Measurements from ENCODE around the gene DRG2. TPM values are rescaled to one million over a fixed set of nuclear protein-coding genes. Genes with fewer than 3 reads are reported as not detected.

The DRG2 gene
- total and polyA plus RNA-seq, 2 of the 4 experiments (the other 2 are of a cell fraction): 43.6 to 45.1 TPM

DNA sequence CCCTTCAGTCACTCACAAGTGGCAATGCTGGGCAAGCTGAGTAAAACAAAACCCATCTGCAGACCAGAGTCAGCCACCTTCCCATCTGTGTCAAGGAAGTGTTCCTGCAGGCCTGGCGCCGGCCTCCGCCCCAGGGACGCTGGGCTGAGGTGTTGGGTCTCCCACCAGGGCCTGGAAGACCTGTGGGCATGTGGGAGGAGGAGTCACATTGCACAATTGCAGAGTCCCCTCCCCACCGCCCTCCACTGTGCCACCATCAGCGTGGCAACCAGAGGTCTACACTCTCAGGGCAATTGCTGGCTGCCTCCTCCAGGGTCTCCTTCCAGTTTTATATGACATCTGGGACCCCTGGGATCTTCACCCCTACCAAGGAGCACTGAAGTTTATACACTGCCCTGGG is 17.8 kb downstream of the DRG2 start:
- no peak for DNase-seq
- no peak overlapping the region for H3K4me2 ChIP-seq (ENCODE audit: low read depth, low read length)
- ChIA-PET POLR2A (ENCODE audit: unreplicated experiment) (no interaction called here), CTCF (no interaction called here)
- no peak overlapping the region for H2BK5ac ChIP-seq (ENCODE audit: low read depth, low read length, poor library complexity, severe bottlenecking)
- no peak overlapping the region for H4K5ac ChIP-seq (ENCODE audit: low read depth, low read length)
- H3K18ac ChIP-seq (ENCODE audit: low read depth, low read length): no peak overlapping the region
- H2AFZ ChIP-seq (replicated peaks; ENCODE audit: low read length, poor library complexity): no peak overlapping the region
- no peaks in the 10 kb centered on the region for H3K79me1 ChIP-seq (ENCODE audit: low read depth in 1 of 2, low read length in 2 of 2)
- H4K20me1 ChIP-seq (ENCODE audit: insufficient read depth, low read length): no peaks in the 10 kb centered on the region
- H4K8ac ChIP-seq (ENCODE audit: low read depth in 2 of 2, low read length in 2 of 2): no peak overlapping the region
- no peak for ATAC-seq (ENCODE audit: low read depth)
- peaks cover 48% of the 10 kb centered on the region for H3K36me3 ChIP-seq (ENCODE audit: control insufficient read depth, insufficient read depth, low read length)
- H4K91ac ChIP-seq (ENCODE audit: insufficient read depth, low read depth, low read length): no peak overlapping the region
- dilution Hi-C loops (cut with HindIII; ENCODE audit: low sequenced_read_pairs, unreplicated experiment) (no loop called here), intact Hi-C loops (cut with micrococcal nuclease) (no loop called here), in situ Hi-C loops (cut with MboI; ENCODE audit: low sequenced_read_pairs) (no loop called here)
- no peaks in the 10 kb centered on the region for H3K27me3 ChIP-seq (ENCODE audit: control insufficient read depth, insufficient read depth, low read length)
- no peak overlapping the region for H3K9ac ChIP-seq (ENCODE audit: low read depth, low read length)
- WGBS, 2 experiments (ENCODE audit: extremely low coverage in 2 of 2, insufficient read length in 1 of 2): no CpG with 5 or more reads among the region's 6 CpGs
- H3K9me3 ChIP-seq (ENCODE audit: control insufficient read depth, insufficient read depth, low read length): no peaks in the 10 kb centered on the region
- H2AK5ac ChIP-seq (ENCODE audit: low read depth, low read length): no peak overlapping the region
- H3K4me1 ChIP-seq (ENCODE audit: control insufficient read depth, insufficient read depth, low read length): no peaks in the 10 kb centered on the region
- TF ChIP-seq SMC3 (IDR thresholded peaks at IDR 0.05; ENCODE audit: low read depth, low read length) (no peak), NFE2L2 (IDR thresholded peaks at IDR 0.05; ENCODE audit: low read depth, low read length) (no peak), POLR2A (IDR thresholded peaks at IDR 0.05; ENCODE audit: low read depth, low read length) (no peak), MAZ (IDR thresholded peaks at IDR 0.05; ENCODE audit: borderline replicate concordance, low read depth, low read length) (no peak), RFX5 (IDR thresholded peaks at IDR 0.05; ENCODE audit: low read depth, low read length) (no peak), CHD1 (IDR thresholded peaks at IDR 0.05; ENCODE audit: low read depth, low read length) (no peak), FOS (IDR thresholded peaks at IDR 0.05; ENCODE audit: low read depth, low read length) (no peak), RCOR1 (IDR thresholded peaks at IDR 0.05; ENCODE audit: insufficient replicate concordance, low read length) (no peak), CEBPB (IDR thresholded peaks at IDR 0.05; ENCODE audit: low read depth, low read length) (no peak), MAFK (IDR thresholded peaks at IDR 0.05; ENCODE audit: low read depth, low read length) (no peak), RAD21 (IDR thresholded peaks at IDR 0.05; ENCODE audit: low read length) (no peak), MXI1 (IDR thresholded peaks at IDR 0.05; ENCODE audit: borderline replicate concordance, low read depth, low read length) (no peak), BHLHE40 (IDR thresholded peaks at IDR 0.05; ENCODE audit: low read depth, low read length) (no peak)
- TF ChIP-seq, protein P1, sequence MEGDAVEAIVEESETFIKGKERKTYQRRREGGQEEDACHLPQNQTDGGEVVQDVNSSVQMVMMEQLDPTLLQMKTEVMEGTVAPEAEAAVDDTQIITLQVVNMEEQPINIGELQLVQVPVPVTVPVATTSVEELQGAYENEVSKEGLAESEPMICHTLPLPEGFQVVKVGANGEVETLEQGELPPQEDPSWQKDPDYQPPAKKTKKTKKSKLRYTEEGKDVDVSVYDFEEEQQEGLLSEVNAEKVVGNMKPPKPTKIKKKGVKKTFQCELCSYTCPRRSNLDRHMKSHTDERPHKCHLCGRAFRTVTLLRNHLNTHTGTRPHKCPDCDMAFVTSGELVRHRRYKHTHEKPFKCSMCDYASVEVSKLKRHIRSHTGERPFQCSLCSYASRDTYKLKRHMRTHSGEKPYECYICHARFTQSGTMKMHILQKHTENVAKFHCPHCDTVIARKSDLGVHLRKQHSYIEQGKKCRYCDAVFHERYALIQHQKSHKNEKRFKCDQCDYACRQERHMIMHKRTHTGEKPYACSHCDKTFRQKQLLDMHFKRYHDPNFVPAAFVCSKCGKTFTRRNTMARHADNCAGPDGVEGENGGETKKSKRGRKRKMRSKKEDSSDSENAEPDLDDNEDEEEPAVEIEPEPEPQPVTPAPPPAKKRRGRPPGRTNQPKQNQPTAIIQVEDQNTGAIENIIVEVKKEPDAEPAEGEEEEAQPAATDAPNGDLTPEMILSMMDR (conservative IDR thresholded peaks at IDR 0.05; ENCODE audit: low read depth, low read length): no peak
- TF ChIP-seq, protein P2, sequence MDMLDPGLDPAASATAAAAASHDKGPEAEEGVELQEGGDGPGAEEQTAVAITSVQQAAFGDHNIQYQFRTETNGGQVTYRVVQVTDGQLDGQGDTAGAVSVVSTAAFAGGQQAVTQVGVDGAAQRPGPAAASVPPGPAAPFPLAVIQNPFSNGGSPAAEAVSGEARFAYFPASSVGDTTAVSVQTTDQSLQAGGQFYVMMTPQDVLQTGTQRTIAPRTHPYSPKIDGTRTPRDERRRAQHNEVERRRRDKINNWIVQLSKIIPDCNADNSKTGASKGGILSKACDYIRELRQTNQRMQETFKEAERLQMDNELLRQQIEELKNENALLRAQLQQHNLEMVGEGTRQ (IDR thresholded peaks at IDR 0.05; ENCODE audit: low read depth, low read length): no peak
- TF ChIP-seq, protein P3, sequence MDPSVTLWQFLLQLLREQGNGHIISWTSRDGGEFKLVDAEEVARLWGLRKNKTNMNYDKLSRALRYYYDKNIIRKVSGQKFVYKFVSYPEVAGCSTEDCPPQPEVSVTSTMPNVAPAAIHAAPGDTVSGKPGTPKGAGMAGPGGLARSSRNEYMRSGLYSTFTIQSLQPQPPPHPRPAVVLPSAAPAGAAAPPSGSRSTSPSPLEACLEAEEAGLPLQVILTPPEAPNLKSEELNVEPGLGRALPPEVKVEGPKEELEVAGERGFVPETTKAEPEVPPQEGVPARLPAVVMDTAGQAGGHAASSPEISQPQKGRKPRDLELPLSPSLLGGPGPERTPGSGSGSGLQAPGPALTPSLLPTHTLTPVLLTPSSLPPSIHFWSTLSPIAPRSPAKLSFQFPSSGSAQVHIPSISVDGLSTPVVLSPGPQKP (IDR thresholded peaks at IDR 0.05; ENCODE audit: borderline replicate concordance, low read depth, low read length): no peak
- peaks cover 5% of the 10 kb centered on the region; the same call in 1 of the 2 replicates for H3K9me1 ChIP-seq (ENCODE audit: insufficient read depth, low read length)
- no peak overlapping the region for H3K27ac ChIP-seq (ENCODE audit: insufficient read depth, low read length)
- no peak overlapping the region for H3K56ac ChIP-seq (ENCODE audit: extremely low read depth, insufficient read depth, low read length)
- BruUV-seq (replicated peaks): no TSS peak
- no peak overlapping the region for H3K14ac ChIP-seq (replicated peaks; ENCODE audit: low read depth, low read length)
- H3K4ac ChIP-seq (ENCODE audit: low read depth, low read length): no peak overlapping the region
- no peak overlapping the region for H2BK15ac ChIP-seq (ENCODE audit: low read depth, low read length)
- H3K23ac ChIP-seq (ENCODE audit: low read depth, low read length): no peak overlapping the region
- no peak overlapping the region for H2AK9ac ChIP-seq (replicated peaks; ENCODE audit: low read depth, low read length, poor library complexity)
- no peak overlapping the region for H2BK120ac ChIP-seq (ENCODE audit: low read depth, low read length)
- no peak overlapping the region for H3K4me3 ChIP-seq (ENCODE audit: insufficient read depth, low read depth, low read length)
- H2BK20ac ChIP-seq (ENCODE audit: low read depth, low read length): no peak overlapping the region

Data from IMR-90 (cell line).